Heart right ventricle (tissue), 16 donors: ENCODE data around the gene HRH1. TPM values are rescaled to one million over a fixed set of nuclear protein-coding genes. Genes with fewer than 3 reads are reported as not detected.
A peak's percentile ranks its signal among the peaks of the same experiment; 100 is the strongest.

Experiments used
- ATAC-seq, 8 donors: fragments of 200-7000 bp; cut with Tn5 transposase; one replicate each; pipeline ENCODE4 v1.9.1; 2020; ENCODE audit warnings: mild to moderate bottlenecking in 8 of 8, moderate library complexity in 8 of 8, moderate number of reproducible peaks in 1 of 8
- DNase-seq, 2 donors: peaks; one replicate each; pipeline ENCODE4 v3.0.0-alpha.2; 2020
- H3K27ac ChIP-seq, 10 donors: fragments of 200-600 bp; sonication (generic) in 2 of 10; one replicate each; pipeline versions ENCODE4 v1.5.0 to v1.8.0; 2020 to 2022; ENCODE audit warnings: mild to moderate bottlenecking in 3 of 10
- H3K27me3 ChIP-seq, 7 donors: fragments of 200-600 bp; one replicate each; pipeline ENCODE4 v1.8.0; 2021 to 2022; ENCODE audit warnings: mild to moderate bottlenecking in 2 of 7
- H3K36me3 ChIP-seq, 9 donors: fragments of 200-600 bp; sonication (generic) in 1 of 9; one replicate each; pipeline versions ENCODE4 v1.5.0 to v1.8.0; 2020 to 2022; ENCODE audit warnings: mild to moderate bottlenecking in 2 of 9
- H3K4me1 ChIP-seq, 9 donors: fragments of 200-600 bp; sonication (generic) in 1 of 9; one replicate each; pipeline versions ENCODE4 v1.5.0 to v1.8.0; 2020 to 2022; ENCODE audit warnings: mild to moderate bottlenecking in 4 of 9
- H3K4me3 ChIP-seq, 10 donors: fragments of 200-600 bp; sonication (generic) in 2 of 10; one replicate each; pipeline versions ENCODE4 v1.5.0 to v1.8.0; 2020 to 2022; ENCODE audit warnings: mild to moderate bottlenecking in 7 of 10, moderate library complexity in 2 of 10
- H3K9me3 ChIP-seq, 11 donors: fragments of 200-600 bp in 10 of 11; sonication (generic) in 2 of 11; one replicate each; pipeline versions ENCODE4 v1.5.0 to v1.8.0; 2013 to 2022; ENCODE audit warnings: mild to moderate bottlenecking in 2 of 11, control low read depth in 1 of 11, moderate library complexity in 1 of 11
- CTCF ChIP-seq, 9 donors: fragments of 200-600 bp; sonication (generic) in 2 of 9; IDR thresholded peaks; one replicate each; pipeline versions ENCODE4 v1.5.0 to v1.8.0; 2021 to 2022; ENCODE audit warnings: antibody characterized with exemption in 9 of 9, mild to moderate bottlenecking in 5 of 9, moderate library complexity in 1 of 9
- WGBS, 2 donors: extraction: QIAGEN DNeasy Blood & Tissue Kit; methylation state at CpG; one replicate each; pipeline ENCODE4 v1.1.7; 2013; ENCODE audit warnings: inconsistent platforms in 1 of 2; 5-methylcytosine and 5-hydroxymethylcytosine counted together
- intact Hi-C, 10 donors: fragments of 100-400 bp; cut with DNase I; formaldehyde crosslinking; loops; one replicate each; pipeline versions ENCODE4 v1.11.1 to v1.14.2; 2022
- polyA plus RNA-seq, 2 donors: library from polyadenylated mRNA; stranded (reverse); fragments of 200-250 nt; gene quantifications; one replicate each; pipeline ENCODE4 v1.2.3, GENCODE V29; 2013
- total RNA-seq, 10 donors: library from RNA; stranded (reverse); fragmentation: NEBNext Ultra II Directional in 3 of 10; extraction: Animal tissue kit (Norgen Biotek cat#: 25700) in 3 of 10; gene quantifications; one replicate each; pipeline versions ENCODE4 v1.2.1 to v1.2.4, GENCODE V29; 2021 to 2023
- donor health status: Arrhythmogenic right ventricular cardiomyopathy.
- donor health status: ischemic (EF 13 %, LVEDD 7.1; RV severe dilation, severe dysfunction).
- donor health status: healthy with polysubstance abuse.
- donor health status: DM: no; HTN: yes; CAD: no.
- donor health status: DM: no; HTN: no; CAD: no.
- donor health status: ischemic (EF 25% LVEDD 6.9; RV normal size, moderate dysfunction).
- donor health status: ischemic (EF 25% LVEDD 5.7; RV mildly dilated, moderate dysfunction).
- donor health status: healthy.
- donor health status: DM: yes; HTN: yes; CAD: no.
- donor health status: Ischemic cardiomyopathy.
- donor health status: ischemic (EF 35%, LVEDD 5.7; RV mildly dilated, moderate dysfunction).
- donor health status: nonischemic (EF 11% LVEDD 7.7; RV severe dilation, severe dysfunction).
- donor health status: DM: yes; HTN: yes; CAD: no.
- donor health status: PGD.
- donor health status: ischemic (EF 29% LVEDD 5.4; RV normal size, mild dysfunction).
- donor health status: nonischemic (EF 23%, LVEDD 6.1; RV moderate dilation, normal function).

Gene HRH1
- total and polyA plus RNA-seq, 12 donors = 0.57 to 3.1 (median 1.3) TPM

GRCh38 chr3:11230832-11231231 lies 76.5 kb downstream of the HRH1 start:
- H3K4me1 ChIP-seq = peaks cover 0 to 29% (median under 1%) of the 10 kb centered on the region in 9 donors
- no peak for DNase-seq
- 65 to 66% methylated on average over 3 of the region's 3 CpGs for WGBS, 2 donors
- H3K27me3 ChIP-seq = peaks cover 0 to 10% (median 4%) of the 10 kb centered on the region in 7 donors
- no peak overlapping the region for H3K27ac ChIP-seq
- no peak for ATAC-seq
- intact Hi-C loops = loop anchor here in 3 of 10 donors (5.0 to 10.0 kb wide), 3 partner anchors 101 to 424 kb away; no protein-coding TSS in a partner anchor
- no peak for TF ChIP-seq CTCF (IDR thresholded peaks at IDR 0.05)
- H3K4me3 ChIP-seq = no peak overlapping the region
- no peaks in the 10 kb centered on the region for H3K9me3 ChIP-seq
- no peaks in the 10 kb centered on the region for H3K36me3 ChIP-seq

GRCh38 chr3:11235385-11235784 lies 81.1 kb downstream of the HRH1 start:
- Histone ChIP-seq H3K27me3 (peaks cover 0 to 14% (median 4%) of the 10 kb centered on the region in 7 donors), H3K27ac (no peak overlapping the region), H3K9me3 (peaks cover 0 to 8% (median 0%) of the 10 kb centered on the region in 11 donors), H3K36me3 (no peaks in the 10 kb centered on the region), H3K4me1 (peaks cover 0 to 10% (median 0%) of the 10 kb centered on the region in 9 donors), H3K4me3 (no peak overlapping the region)
- DNase-seq = no peak
- TF ChIP-seq CTCF (IDR thresholded peaks at IDR 0.05) = no peak
- WGBS, 2 donors = 67% methylated on average over 8 of the region's 8 CpGs
- intact Hi-C loops = loop anchor here in 5 of 10 donors (5.0 to 10.0 kb wide), 4 partner anchors 97 to 419 kb away; no protein-coding TSS in a partner anchor
- ATAC-seq = no peak

GRCh38 chr3:11236588-11237461 lies 82.5 kb downstream of the HRH1 start:
- intact Hi-C loops = loop anchor here in 8 of 10 donors (1.0 to 10.0 kb wide), 6 partner anchors 95 to 418 kb away; no protein-coding TSS in a partner anchor
- H3K27ac ChIP-seq = no peak overlapping the region

More at GRCh38 chr3:11236588-11237461, 82.5 kb downstream of the HRH1 start:
- Histone ChIP-seq H3K4me3 (no peak overlapping the region), H3K9me3 (peaks cover 0 to 8% (median 0%) of the 10 kb centered on the region in 11 donors), H3K36me3 (no peaks in the 10 kb centered on the region), H3K27me3 (peaks cover 0 to 14% (median 4%) of the 10 kb centered on the region in 7 donors), H3K4me1 (peaks cover 0 to 8% (median 0%) of the 10 kb centered on the region in 9 donors)
- TF ChIP-seq CTCF (IDR thresholded peaks at IDR 0.05) = peak; percentile 61 to 80 (median 77)
- 33 to 44% methylated on average over 8 of the region's 8 CpGs for WGBS, 2 donors
- ATAC-seq (no peak), DNase-seq (peak; percentile 40 to 53)
